NCI-H226 (cell line): ENCODE results near the gene STPG4.
"Not testable (repeated sequence)": the region's sequence is repeated elsewhere in the genome, so short reads cannot be mapped to it uniquely, and the experiment has no call there.

Experiments
- DNase-seq: peaks from one replicate; pipeline ENCODE4 v3.0.0-alpha.2; 2015

STPG4 gene

GRCh38 chr2:47155091-47155876 is at the start of gene STPG4:
STPG4 (minus strand) TSS chr2:47155308; CDS start chr2:47155251, 57 bp downstream.
- DNase-seq, result no peak

- no peak for DNase-seq
These were observed 49.6 kb upstream of the STPG4 start for GRCh38 chr2:47204691-47205090.

GRCh38 chr2:47203995-47204394 is 48.9 kb upstream of the STPG4 start:
- no peak for DNase-seq

- no peak for DNase-seq
These were observed 46.1 kb upstream of the STPG4 start for GRCh38 chr2:47201224-47201623.

GRCh38 chr2:47198985-47199451 is 43.9 kb upstream of the STPG4 start:
- peak; percentile 100 for DNase-seq

GRCh38 chr2:47196499-47196898 is 41.4 kb upstream of the STPG4 start:
- no peak for DNase-seq

- no peak for DNase-seq
These were observed 40.9 kb upstream of the STPG4 start for GRCh38 chr2:47196046-47196445.

GRCh38 chr2:47195148-47195547 is 40.0 kb upstream of the STPG4 start:
- DNase-seq, result no peak

- no peak for DNase-seq
These were observed 39.3 kb upstream of the STPG4 start for GRCh38 chr2:47194410-47194809.

- DNase-seq, result no peak
These were observed 38.5 kb upstream of the STPG4 start for GRCh38 chr2:47193607-47194006.

- DNase-seq, result peak; percentile 72
These were observed 35.2 kb upstream of the STPG4 start for GRCh38 chr2:47190188-47190881.

- peak; percentile 78 for DNase-seq
These were observed 34.5 kb upstream of the STPG4 start for GRCh38 chr2:47189635-47190034.

- DNase-seq, result no peak
These were observed 32.0 kb upstream of the STPG4 start for GRCh38 chr2:47187069-47187468.

- no peak for DNase-seq
These were observed 31.2 kb upstream of the STPG4 start for GRCh38 chr2:47186351-47186750.

- DNase-seq, result not testable (repeated sequence)
These were observed 30.0 kb upstream of the STPG4 start for GRCh38 chr2:47185098-47185497.

- no peak for DNase-seq
These were observed 26.1 kb upstream of the STPG4 start for GRCh38 chr2:47181176-47181575.

GRCh38 chr2:47180531-47180930 is 25.4 kb upstream of the STPG4 start:
- no peak for DNase-seq

GRCh38 chr2:47179388-47179787 is 24.3 kb upstream of the STPG4 start:
- DNase-seq, result no peak

GRCh38 chr2:47178341-47178740 is 23.2 kb upstream of the STPG4 start:
- DNase-seq, result no peak

- DNase-seq, result no peak
These were observed 22.0 kb upstream of the STPG4 start for GRCh38 chr2:47177043-47177565.

GRCh38 chr2:47174733-47175361 is 19.7 kb upstream of the STPG4 start:
- peak; percentile 71 for DNase-seq

GRCh38 chr2:47173986-47174732 is 19.1 kb upstream of the STPG4 start:
- no peak for DNase-seq
